C4-2B (cell line): ENCODE results near the gene SP1.
"Not testable (repeated sequence)": the region's sequence is repeated elsewhere in the genome, so short reads cannot be mapped to it uniquely, and the experiment has no call there.

Experiments
- H3K27ac ChIP-seq: fragments of 450-650 bp; 2 replicates; pipeline ENCODE4 v1.5.1; 2017
- ZFX ChIP-seq: fragments of 450-650 bp; IDR thresholded peaks from 2 replicates; pipeline ENCODE4 v1.6.1; 2017
- TF ChIP-seq, protein P1 (sequence below): fragments of 450-650 bp; conservative IDR thresholded peaks from 2 replicates; pipeline ENCODE4 v1.5.1; 2017; ENCODE audit warnings: mild to moderate bottlenecking

SP1 gene

DNA sequence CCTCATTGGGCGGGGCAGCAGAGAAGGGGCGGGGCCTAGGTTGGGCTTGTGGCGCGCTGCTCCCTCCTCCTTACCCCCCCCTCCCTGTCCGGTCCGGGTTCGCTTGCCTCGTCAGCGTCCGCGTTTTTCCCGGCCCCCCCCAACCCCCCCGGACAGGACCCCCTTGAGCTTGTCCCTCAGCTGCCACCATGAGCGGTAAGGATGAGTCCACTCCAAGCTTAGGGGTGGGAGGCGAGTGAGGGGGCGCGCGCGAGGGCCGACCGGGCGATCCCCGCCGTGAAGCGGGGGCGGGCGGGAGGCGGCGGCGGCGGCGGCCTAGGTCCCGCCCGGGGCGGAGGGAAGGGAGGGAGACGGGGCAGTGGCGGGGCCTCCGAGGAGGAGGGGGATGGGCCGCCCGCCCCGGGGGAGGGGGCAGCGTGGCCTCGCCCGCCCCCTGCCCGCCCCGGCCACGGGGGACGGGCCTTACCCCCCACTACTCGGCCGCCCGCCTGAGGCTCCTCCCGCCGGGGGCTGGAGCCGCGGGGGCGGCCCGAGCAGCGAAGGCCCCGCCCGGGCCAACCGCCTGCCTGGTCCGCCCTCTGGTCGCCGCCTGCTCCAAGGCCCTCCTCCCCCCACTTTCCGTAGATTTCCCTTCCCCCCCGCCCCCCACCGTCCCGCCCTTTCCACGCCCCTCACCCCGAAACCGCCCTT is at the start of gene SP1:
TSS of gene SP1 (plus strand) at position 73 of the 690 bp plus-strand sequence. CDS start at position 189, 116 bp downstream.
- peak within 1 kb of the TSS; percentile 91 for H3K27ac ChIP-seq
- TF ChIP-seq, protein P1, sequence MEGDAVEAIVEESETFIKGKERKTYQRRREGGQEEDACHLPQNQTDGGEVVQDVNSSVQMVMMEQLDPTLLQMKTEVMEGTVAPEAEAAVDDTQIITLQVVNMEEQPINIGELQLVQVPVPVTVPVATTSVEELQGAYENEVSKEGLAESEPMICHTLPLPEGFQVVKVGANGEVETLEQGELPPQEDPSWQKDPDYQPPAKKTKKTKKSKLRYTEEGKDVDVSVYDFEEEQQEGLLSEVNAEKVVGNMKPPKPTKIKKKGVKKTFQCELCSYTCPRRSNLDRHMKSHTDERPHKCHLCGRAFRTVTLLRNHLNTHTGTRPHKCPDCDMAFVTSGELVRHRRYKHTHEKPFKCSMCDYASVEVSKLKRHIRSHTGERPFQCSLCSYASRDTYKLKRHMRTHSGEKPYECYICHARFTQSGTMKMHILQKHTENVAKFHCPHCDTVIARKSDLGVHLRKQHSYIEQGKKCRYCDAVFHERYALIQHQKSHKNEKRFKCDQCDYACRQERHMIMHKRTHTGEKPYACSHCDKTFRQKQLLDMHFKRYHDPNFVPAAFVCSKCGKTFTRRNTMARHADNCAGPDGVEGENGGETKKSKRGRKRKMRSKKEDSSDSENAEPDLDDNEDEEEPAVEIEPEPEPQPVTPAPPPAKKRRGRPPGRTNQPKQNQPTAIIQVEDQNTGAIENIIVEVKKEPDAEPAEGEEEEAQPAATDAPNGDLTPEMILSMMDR: no peak
- no peak for TF ChIP-seq ZFX

DNA sequence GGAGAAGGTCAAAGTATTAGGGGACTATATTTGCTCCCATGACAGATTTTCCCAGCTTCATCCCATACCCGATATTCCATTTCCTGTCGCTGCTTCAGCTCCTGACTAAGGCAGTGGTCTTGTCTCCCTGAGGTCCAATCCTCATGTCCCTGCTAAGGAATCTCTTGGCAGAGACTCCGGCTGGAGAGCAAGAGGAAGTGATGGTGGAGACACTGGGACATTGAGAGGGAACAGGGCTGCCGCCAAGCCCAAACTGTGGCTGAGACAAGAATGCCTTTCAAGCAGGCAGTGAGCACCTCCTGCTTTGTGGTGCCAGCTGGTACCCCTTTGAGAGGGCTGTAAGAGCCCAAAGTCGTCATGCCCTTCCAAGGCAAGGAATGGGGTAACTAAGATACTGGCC is 49.3 kb upstream of the SP1 start:
- H3K27ac ChIP-seq: no peak overlapping the region
- no peak for TF ChIP-seq ZFX
- TF ChIP-seq, protein P1: no peak

DNA sequence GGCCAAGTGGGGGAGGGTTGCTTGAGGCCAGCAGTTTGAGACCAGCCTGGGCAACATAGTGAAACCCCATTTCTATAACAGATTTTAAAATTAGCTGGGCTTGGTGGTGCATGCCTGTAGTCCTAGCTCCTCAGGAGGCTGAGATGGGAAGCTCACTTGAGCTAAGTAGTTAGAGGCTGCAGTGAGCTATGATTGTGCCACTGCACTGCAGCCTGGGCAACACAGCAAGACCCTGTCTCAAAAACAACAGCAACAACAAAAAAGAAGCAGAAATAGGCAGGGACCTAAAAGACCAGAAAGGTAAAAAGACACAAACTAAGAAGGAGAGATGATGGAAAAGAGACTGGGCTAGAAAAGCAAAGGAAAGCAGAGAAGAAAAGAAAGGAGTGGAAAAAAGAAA is 47.6 kb upstream of the SP1 start:
- H3K27ac ChIP-seq: not testable (repeated sequence)

DNA sequence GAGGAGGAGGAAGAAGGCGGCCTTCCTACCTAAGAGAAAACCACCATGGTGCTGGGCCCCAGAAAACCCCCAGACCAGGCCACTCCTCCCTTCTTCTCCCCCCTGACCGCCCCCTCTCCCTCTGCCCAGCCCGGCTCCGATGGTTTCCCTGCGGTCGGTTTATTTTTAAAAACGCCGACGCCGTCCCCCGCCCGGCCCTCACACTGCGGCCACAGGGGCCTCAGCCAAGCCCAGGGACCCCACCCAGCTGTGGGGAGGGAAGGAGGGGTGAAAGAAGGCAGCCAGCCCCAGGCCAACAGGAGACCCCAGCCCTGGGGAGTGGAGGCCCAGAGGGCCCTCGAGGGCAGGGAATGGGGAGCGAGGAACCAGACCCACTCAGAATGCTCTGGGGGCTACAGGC is 47.2 kb upstream of the SP1 start:
- H3K27ac ChIP-seq: no peak overlapping the region
- TF ChIP-seq ZFX: no peak
- TF ChIP-seq, protein P1: no peak

DNA sequence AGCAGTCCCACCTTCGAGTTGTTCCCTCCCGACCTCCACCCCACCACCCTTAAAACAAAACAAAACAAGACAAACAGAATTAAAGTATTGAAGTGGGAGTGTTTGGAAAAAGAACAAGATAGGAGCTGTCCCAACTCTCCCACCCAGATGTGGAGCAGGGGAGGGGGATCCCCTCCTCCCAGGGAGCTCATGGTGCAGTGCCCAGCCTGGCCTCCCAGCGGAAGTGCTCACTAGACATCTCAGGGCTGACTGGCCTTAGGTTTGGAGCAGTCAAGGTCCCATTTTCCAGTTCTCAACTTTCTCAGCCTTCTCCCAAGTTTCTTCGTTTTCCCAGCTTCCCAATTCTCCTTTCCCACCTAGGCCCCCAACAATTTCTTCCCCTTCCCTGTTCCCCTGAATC is 46.7 kb upstream of the SP1 start:
- no peak overlapping the region for H3K27ac ChIP-seq
- TF ChIP-seq ZFX: no peak
- TF ChIP-seq, protein P1: no peak

DNA sequence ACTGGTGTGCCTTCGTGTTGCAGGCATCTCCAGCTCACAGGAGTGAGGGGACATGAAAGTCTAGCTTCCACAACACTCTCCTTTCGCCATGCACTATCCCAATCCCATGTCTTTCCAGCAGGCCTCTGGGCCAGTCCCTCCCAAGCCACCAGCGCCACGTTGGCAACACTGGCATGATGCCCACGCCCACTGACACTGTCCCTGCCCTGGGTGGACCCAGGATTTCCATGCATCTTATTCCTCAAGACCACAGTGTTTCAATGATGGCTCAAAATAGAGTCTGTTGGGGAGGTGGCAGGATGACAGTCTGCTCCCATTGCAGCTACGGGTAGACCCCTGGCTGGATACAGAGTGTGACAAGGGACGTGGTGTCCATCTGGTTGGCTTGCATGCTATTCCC is 46.1 kb upstream of the SP1 start:
- TF ChIP-seq, protein P1: no peak
- TF ChIP-seq ZFX: no peak
- no peak overlapping the region for H3K27ac ChIP-seq

DNA sequence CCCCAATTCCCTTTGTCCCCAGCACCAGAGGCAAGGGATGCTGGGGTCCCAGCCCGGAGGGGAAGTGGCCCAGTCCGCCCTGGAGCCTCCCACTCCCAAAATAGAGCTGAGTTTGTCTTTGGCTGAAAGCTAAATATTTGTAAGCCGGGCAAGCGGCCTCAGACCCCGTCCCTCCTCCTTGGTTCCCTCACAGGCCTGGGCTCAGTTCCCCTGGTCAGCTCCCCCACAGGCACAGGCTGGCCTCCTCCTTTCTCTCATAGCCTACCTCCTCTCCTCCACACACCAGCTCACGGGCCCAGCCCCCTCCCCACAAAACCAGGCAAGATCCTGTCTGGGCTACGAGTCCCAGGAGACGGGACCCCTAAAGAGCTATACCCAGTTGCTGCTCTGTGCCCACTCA is 45.2 kb upstream of the SP1 start:
- no peak for TF ChIP-seq ZFX
- TF ChIP-seq, protein P1: no peak
- no peak overlapping the region for H3K27ac ChIP-seq

DNA sequence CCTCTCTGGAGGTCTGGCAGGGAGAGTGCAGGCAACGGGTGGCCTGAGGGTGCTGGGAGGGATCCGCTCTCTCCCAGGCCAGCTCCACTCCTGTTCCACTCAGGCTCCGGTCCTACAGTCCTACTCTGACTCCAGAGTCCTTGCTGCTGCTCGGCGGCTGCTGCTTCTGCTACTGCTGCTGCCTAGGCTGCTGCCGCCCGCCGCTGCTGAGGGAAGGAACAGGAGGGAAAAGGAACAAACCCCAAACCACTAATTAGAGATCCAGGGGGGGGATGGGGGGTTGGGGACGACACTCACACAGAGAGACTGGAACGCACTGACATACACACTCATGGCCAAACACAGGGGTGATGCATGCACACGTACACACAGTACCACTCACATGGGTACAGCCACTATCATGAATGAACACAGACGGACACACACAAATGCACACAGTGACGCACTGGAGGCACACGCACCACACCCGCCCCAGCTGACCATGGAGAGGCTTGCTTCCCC is 43.7 kb upstream of the SP1 start, which contains the start of gene SP7:
TSS of gene SP7 (minus strand) at position 174 of the 501 bp plus-strand sequence. CDS start 708 bp downstream, outside the sequence.
- H3K27ac ChIP-seq: no peak within 1 kb of the TSS
- TF ChIP-seq ZFX: no peak
- TF ChIP-seq, protein P1: no peak
